ENCODE measurements around the gene C1orf122. TPM values are rescaled to one million over a fixed set of nuclear protein-coding genes. Genes with fewer than 3 reads are reported as not detected.

The C1orf122 gene
- total RNA-seq, 1 experiment from 2014 or later = 45.9 TPM

DNA sequence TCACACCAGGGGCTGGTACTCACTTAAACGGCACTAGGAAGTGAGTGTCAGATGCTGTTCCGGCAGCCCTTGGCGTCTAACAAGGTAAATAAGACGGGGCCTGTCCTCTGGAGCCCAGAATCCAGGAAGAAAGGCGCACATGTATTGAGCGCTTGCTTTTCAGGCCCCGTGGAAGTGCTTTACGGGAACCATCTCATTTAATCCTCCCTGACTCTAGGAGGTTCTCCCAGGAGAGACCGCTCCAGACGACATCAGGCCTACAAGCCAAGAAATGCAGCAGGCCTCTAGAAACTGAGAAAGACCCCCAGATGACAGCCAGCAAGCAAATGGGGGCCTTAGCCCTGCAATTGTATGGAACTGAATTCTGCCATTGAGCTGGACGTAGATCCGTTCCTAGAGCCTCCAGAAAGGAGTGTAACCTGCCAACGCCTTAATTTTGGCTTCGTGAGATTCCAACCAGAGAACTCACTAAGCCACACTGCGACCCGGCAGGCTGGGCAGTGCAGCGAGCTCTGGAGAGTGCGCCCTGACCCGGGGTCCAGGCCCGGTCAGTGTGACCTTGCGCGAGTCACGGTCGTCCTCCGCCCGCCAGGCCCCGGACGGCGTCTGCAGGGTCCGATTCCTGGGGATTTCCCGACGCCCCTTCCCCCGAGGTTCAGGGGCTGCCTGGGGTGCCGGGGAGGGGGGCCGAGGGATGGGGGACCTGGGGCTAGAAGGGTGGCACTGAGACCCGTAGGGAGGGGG lies 14.5 kb upstream of the C1orf122 start:
- no peaks in the 10 kb centered on the region for H3K9me3 Mint-ChIP-seq
- no peak for ATAC-seq
- 0 out of 2 replicates have a peak, but pooled peaks have one; percentile 37 for TF ChIP-seq ZNF121 (CRISPR knock-in tag; IDR thresholded peaks at IDR 0.05)
- TF ChIP-seq, protein P1, sequence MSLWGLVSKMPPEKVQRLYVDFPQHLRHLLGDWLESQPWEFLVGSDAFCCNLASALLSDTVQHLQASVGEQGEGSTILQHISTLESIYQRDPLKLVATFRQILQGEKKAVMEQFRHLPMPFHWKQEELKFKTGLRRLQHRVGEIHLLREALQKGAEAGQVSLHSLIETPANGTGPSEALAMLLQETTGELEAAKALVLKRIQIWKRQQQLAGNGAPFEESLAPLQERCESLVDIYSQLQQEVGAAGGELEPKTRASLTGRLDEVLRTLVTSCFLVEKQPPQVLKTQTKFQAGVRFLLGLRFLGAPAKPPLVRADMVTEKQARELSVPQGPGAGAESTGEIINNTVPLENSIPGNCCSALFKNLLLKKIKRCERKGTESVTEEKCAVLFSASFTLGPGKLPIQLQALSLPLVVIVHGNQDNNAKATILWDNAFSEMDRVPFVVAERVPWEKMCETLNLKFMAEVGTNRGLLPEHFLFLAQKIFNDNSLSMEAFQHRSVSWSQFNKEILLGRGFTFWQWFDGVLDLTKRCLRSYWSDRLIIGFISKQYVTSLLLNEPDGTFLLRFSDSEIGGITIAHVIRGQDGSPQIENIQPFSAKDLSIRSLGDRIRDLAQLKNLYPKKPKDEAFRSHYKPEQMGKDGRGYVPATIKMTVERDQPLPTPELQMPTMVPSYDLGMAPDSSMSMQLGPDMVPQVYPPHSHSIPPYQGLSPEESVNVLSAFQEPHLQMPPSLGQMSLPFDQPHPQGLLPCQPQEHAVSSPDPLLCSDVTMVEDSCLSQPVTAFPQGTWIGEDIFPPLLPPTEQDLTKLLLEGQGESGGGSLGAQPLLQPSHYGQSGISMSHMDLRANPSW (CRISPR knock-in tag; conservative IDR thresholded peaks at IDR 0.05; ENCODE audit: low read depth) = no peak
- peaks cover 12% of the 10 kb centered on the region for H3K4me1 Mint-ChIP-seq
- H3K27me3 Mint-ChIP-seq (ENCODE audit: low read depth) = peaks cover 63% of the 10 kb centered on the region
- H3K27ac Mint-ChIP-seq = no peak overlapping the region
- ChIA-PET CTCF (interaction anchor here (0.5 to 1.4 kb wide), 3 partner anchors 27 to 190 kb away, joined by 3 to 4 read pairs (median 3); partner anchors contain the start of gene MTF1), POLR2A (no interaction called here)
- peak; percentile 21 for DNase-seq (ENCODE audit: low spot score)
- peak overlapping the region; percentile 61 for H3K4me3 Mint-ChIP-seq
- H3K36me3 Mint-ChIP-seq = peaks cover 1% of the 10 kb centered on the region; the same call in 1 of the 2 replicates

DNA sequence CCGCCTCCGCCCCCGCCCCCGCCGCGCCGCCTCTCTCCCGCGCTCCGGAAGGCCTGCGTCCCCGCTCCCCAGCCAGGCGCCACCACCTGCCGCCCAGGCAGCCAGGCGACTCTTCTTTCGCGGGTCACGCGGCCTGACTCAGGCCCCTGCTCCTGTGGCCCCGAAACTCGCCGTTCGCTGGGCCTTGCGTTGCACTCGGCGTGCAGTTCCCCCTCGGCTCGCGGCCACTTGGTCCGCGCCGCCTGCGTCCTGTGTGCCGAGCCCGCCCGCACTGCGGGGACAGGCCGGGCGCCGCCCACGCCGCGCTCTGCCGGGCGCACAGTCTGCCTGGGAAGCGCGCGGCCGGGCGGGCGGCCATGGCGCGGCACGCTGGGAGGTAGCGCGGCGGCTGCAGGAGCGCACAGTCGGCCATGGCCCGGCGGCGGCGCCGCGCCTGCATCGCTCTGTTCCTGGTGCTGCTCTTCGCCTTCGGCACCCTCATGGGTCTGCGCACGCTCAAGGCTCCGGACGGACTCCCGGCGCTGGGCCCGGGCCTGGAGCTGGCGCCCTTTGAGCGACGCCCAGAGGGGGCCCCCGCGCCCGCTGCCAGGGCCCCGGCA lies 13.7 kb upstream of the C1orf122 start, which contains the start of gene MANEAL:
Gene MANEAL, plus strand, starts transcription at position 75 of the 599 bp plus-strand sequence. Its CDS starts 336 bp downstream, at position 411.
- H3K27me3 Mint-ChIP-seq (ENCODE audit: low read depth) = peaks cover 58% of the 10 kb centered on the region
- ATAC-seq = peak; percentile 68
- ChIA-PET CTCF (interaction anchor here (0.6 to 2.0 kb wide), 6 partner anchors 14 to 1241 kb away, joined by 3 to 10 read pairs (median 6); partner anchors contain the start of genes C1orf122, EPHA10, MTF1 and YRDC), POLR2A (interaction anchor here (1.1 to 2.3 kb wide), 2 partner anchors 14 to 27 kb away, joined by 3 to 16 read pairs; partner anchors contain the start of genes C1orf122 and YRDC)
- peak; percentile 47 for DNase-seq (ENCODE audit: low spot score)
- H3K27ac Mint-ChIP-seq = no peak within 1 kb of the TSS
- H3K9me3 Mint-ChIP-seq = no peaks in the 10 kb centered on the region
- TF ChIP-seq GRHL2 (CRISPR knock-in tag; IDR thresholded peaks at IDR 0.05; ENCODE audit: insufficient replicate concordance, severe bottlenecking) (no peak), ESRRA (CRISPR knock-in tag; IDR thresholded peaks at IDR 0.05; ENCODE audit: borderline replicate concordance) (peak; percentile 34; the same call in 1 of the 2 replicates), FOXJ3 (CRISPR knock-in tag; IDR thresholded peaks at IDR 0.05; ENCODE audit: borderline replicate concordance) (no peak), TEAD1 (CRISPR knock-in tag; IDR thresholded peaks at IDR 0.05) (0 out of 2 replicates have a peak, but pooled peaks have one; percentile 36), CREB1 (CRISPR knock-in tag; IDR thresholded peaks at IDR 0.05) (no peak), TCF7 (CRISPR knock-in tag; IDR thresholded peaks at IDR 0.05; ENCODE audit: low read depth) (peak; percentile 25; the same call in 1 of the 2 replicates), CREM (CRISPR knock-in tag; IDR thresholded peaks at IDR 0.05) (0 out of 2 replicates have a peak, but pooled peaks have one; percentile 48), ZBTB21 (CRISPR knock-in tag; IDR thresholded peaks at IDR 0.05; ENCODE audit: borderline replicate concordance) (no peak), SMAD3 (CRISPR knock-in tag; IDR thresholded peaks at IDR 0.05; ENCODE audit: borderline replicate concordance) (no peak), KAT7 (CRISPR knock-in tag; IDR thresholded peaks at IDR 0.05; ENCODE audit: borderline replicate concordance) (peak; percentile 76; the same call in 1 of the 2 replicates), SP1 (CRISPR knock-in tag; conservative IDR thresholded peaks at IDR 0.05) (peak; percentile 37; the same call in 1 of the 2 replicates), ETV6 (CRISPR knock-in tag; IDR thresholded peaks at IDR 0.05) (0 out of 2 replicates have a peak, but pooled peaks have one; percentile 21), USF2 (CRISPR knock-in tag; IDR thresholded peaks at IDR 0.05) (no peak), NR3C1 (CRISPR knock-in tag; conservative IDR thresholded peaks at IDR 0.05; ENCODE audit: low read depth) (no peak), FOXP4 (CRISPR knock-in tag; IDR thresholded peaks at IDR 0.05) (peak; percentile 61; the same call in 1 of the 2 replicates), GABPB1 (CRISPR knock-in tag; IDR thresholded peaks at IDR 0.05) (0 out of 2 replicates have a peak, but pooled peaks have one; percentile 15), ZNF317 (CRISPR knock-in tag; IDR thresholded peaks at IDR 0.05; ENCODE audit: borderline replicate concordance, low read depth) (no peak)
- H3K4me3 Mint-ChIP-seq = peak within 1 kb of the TSS; percentile 69
- peaks cover 12% of the 10 kb centered on the region for H3K4me1 Mint-ChIP-seq
- H3K36me3 Mint-ChIP-seq = peaks cover 3% of the 10 kb centered on the region; the same call in 1 of the 2 replicates

All from WTC11 (cell line).